NCI-H1417 (cell line): Measurements from ENCODE around the gene FAM50B.

Experiments
- DNase-seq, 3 experiments: peaks; one replicate each; lab custom pipeline; 2025; lab: John Stamatoyannopoulos, UW

FAM50B gene, protein sequence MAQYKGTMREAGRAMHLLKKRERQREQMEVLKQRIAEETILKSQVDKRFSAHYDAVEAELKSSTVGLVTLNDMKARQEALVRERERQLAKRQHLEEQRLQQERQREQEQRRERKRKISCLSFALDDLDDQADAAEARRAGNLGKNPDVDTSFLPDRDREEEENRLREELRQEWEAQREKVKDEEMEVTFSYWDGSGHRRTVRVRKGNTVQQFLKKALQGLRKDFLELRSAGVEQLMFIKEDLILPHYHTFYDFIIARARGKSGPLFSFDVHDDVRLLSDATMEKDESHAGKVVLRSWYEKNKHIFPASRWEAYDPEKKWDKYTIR

DNA sequence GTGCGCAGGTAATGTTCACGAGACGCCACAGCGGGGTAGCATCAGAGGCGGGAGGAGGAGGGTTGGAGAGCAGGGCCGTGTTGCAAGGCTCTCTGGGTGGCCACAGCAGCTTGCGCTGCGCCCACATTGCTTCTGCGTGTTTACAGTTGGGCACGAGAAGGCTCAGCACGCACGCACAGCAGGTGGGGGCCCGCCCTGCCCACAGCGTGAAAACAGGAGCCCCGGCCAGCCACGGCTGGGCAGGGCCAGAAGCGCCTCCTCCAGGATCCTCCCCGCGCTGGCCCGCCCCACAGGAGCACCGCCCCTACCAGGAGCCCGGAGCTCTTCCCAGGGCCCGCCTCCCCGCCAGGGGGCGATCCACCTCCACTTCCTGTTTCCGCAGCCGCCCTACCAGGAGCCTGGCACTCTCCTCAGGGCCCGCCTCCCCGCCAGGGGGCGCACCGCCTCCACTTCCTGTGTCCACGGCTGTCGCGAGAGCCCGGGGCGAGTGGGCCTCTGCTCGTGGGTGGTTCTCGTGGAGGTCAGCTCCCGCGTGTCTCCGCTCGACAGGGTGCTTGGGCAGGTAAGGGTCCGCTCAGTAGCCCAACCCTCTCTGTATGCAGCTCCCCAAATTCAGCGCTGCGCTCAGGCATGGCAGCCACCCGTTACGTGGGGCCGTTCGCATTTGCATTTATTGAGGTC, at the start of gene FAM50B:
Gene FAM50B, plus strand, starts transcription at position 449 of the 681 bp plus-strand sequence. CDS start 439 bp downstream, outside the sequence.
- peak; percentile 76 to 93 (median 83) for DNase-seq

DNA sequence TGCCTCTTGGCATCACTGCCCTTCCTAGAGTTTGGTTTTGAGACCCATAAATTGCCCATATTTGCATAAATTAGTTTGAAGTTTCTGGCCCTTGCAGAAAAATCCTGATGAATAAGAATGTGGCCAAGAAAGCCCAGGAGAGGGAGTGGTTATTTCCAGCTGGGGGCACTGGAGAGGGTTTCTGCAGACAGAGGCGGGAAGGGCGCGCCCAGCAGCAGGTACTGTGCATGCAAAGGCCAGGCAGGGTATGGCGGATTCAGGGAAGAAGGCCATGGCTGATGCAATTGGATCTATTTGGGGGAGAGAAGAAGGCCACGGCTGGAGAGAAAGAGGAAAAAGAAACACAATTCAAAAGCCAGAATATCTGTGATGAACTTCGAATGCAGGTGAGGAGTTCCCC, 49.5 kb upstream of the FAM50B start:
- no peak for DNase-seq

DNA sequence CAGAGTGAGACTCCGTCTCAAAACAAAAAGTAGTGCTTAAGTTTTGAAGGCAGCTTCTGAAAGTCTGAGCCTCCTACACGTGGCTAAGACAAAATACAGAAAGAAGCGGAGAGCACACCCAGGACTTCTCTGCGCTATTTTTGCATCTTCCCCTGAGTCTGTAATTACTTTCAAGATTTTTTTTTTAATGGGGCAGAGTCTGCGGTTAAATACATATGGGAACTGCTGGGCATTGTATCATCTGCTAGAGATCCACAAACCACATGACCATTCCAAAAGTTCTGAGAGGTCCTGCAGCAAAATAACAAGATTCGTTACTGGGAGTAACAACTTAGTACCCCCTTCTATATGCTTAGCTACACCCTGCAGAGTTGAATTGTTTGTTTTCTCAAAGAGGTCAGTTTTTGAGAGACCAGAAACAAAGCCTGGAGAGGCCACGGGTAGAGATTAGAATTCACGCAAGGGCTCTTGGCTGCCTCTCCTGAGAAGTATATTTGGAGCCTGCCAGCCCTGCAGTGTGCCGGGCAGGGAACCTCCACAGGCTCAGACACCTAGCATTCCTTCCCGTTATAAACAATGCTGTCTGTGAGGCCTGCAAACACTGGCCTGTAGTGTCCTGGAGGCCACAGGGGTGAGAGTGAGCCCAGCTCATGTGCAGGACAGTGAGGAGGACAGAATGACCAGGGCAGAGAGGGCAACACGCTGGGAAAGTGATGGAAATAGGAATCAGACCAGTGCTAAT, 48.2 kb upstream of the FAM50B start:
- DNase-seq, result peak in 2 of 3 experiments; percentile 4 to 52

DNA sequence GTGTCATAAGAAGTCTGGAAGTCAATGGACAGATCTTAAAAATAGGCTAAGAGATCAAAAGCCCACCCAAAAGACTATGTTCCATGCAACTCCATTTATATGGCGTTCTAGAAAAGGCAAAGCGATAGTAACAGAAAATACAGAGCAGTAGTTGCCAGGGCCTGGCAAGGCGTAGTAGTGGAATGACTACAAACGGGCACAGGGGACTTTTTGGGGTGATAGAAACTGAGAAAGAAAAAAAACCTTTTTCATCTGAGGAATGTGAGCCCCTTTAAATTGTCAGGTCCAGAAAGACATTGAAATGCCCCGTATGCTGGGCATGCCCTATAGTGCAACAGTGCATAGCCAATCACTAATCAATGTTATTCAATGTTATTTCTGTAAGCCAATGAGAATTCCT, 47.2 kb upstream of the FAM50B start:
- no peak for DNase-seq

DNA sequence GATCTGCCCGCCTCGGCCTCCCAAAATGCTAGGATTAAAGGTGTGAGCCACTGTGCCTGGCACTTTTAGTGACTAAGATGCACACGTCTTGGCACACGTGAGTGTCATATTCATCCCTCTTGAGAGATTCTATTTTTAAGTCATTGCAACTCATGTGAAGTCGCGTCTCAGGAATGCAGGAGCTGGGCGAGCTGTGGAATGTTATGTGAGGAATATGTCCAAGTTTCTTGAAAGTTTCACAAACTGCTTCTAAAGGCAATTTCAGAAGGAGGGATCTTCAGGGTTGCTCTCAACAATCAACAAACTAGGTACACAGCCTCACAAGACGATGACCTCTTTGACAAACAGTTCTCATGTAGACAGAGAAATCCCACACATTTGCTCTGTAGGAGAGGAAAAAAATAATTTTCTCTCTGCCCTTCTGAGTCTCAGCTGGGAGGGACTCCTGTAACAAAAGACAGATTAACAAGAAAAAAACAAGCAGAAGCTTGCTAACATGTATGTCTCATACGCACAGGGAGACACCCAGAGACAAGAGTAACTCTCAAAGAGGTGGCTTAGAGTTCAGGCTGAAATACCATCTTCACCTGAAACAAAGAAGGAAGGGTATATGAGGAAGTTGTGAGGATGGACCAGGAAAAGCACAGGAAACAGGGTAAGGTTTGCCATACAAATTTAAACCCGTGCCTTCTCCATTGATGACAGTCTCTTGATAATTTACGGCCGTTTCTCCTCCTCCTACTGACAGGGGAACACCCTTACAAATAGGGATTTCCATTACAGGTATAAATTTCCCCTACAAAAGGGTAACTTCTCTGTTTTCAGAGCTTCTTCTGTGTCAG, 45.3 kb upstream of the FAM50B start:
- DNase-seq, result no peak

DNA sequence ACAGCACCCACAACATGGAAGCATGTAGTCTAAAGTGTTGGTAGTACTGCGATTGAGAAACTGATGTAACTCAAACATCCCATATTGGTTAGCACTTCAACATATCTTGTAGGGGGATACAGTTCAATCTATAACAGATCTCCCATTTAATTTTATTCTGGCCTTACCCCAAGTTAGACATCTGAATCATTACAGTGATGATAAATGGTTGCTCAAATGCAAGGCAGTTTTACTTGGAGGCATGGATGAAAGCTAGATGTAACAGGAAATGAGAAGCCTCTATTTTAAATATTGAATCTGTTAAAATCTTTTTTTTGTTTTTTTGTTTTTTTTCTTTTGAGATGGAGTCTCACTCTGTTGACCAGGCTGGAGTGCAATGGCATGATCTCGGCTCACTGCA, 44.2 kb upstream of the FAM50B start:
- DNase-seq, result no peak

DNA sequence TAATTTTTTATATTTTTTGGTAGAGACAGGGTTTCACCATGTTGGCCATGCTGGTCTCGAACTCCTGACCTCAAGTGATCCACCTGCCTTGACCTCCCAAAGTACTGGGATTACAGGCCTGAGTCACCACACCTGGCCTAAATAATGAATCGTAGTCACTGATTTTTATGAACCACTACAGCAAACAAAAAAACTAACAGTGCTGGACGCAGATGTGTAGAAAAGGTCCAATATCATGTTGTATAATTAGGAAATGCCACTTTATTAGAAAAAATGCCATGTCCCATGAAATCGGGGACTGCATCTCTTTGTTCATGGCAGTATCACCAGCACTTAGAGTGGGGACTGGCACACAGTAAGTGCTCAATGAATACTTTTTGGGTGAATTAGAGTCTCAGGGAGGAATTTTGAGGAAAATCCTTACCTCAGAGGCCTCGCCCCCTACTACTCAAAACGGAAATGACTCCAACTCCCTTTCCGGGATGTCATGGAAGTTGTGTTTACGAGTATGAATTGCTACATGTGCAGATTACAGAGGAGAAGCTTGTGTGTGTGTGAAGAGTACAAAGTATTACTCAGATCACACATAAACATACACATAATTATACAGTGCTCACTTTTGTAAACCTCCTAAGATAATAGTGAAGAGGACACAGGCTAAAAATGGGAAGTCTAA, 43.6 kb upstream of the FAM50B start:
- DNase-seq, result no peak

DNA sequence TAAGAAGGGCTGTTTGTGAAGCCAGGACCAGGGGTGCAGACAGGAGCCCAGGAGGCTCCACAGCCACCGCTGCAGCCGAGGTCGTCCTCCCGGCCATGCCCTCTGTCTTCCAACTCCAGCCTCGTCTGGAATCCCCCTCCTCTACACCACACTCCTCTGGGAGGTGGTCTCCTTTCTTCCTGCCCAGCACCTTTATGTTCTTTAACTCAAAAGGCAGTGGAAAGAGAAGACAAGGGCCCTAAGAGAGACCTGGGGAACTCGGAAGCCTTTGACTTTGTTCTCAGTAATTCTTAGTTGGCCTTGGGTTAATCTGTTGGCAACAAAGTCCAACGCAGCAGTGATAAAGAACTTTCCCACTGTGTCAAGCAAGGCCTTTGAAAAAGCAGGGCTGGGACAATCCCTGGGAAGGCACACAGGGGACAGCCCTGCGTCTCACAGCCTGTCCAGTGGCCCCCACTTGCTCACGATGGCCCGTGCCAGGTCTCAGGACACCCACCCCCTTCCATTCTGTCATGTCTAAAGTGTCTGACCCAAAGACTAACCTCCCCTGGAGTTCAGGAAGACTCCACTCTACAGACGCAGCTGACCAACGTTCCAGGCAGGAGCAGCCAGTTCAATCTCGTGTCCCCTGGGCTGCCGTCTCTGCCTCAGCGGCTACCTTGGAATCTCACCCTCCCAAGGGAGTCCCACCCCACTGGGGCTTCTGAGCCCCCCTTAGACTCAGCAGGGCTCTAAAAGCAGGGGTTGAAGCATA, 42.8 kb upstream of the FAM50B start:
- DNase-seq, result no peak

DNA sequence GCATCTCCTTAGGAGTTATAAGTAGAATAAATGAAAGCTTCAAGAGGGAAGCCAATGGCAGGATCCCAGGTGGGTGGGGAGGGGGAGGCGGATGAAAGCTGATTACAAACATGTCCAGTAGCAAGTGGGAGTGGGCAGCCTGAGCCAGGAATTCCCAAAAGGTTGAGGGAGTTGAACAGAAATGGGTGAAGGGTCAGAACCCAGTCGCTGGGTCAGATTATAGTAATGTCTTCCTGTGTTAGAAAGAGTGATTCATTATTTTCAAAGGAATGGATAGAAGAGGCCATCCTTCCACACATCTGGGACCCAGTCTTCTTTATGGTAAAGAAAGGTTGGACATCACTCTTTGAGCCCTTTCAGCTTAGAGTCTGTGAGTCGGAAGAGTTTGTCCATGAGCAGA, 41.0 kb upstream of the FAM50B start:
- no peak for DNase-seq

DNA sequence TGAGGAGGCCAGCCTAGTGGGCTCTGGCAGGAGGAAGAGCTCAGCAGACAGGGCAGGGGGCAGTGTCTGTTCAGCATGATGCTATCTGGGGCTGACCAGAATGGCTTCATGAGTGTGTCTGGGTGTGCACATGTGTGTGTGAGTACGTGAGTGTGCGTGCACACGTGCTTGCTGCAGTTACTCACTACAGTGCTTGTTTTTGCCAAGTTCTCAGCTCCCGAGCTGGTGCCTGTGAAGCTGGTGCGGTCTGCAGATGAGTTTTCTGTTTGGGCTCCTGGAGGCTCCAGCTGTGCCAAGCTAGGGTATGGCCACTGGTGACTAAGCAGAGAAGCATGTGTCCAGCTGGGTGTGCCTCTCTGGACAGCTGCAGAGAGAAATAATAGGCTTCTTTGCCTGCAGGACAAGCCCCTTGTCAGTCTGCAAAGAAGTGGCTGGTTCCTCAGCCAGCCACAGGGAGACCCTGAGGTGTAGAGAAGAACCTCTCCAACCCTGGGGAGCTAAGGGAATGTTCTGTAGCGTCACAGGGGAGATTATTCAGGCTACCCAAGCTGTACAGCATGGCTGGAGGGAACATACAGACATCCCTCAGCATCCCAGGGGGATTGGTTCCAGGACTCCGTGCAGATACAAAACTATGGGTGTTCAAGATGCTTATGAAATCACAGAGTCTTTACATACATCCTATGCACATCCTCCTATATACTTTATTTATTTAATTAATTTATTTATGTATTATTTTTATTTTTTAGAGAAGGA, 40.2 kb upstream of the FAM50B start:
- no peak for DNase-seq

DNA sequence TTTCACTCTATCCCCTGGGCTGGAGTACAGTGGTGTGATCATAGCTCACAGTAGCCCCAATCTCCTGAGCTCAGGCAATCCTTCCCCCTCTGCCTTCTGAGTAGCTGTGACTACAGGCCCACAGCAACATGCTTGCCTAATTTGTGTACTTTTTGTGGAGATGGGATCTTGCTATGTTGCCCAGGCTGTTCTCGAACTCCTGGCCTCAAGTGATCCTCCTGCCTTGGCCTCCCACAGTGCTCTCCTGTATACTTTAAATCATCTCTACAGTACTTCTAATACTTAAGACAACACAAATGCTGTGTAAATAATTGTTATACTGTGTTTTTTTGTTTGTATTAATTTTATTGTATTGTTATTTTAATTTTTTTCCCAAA, 39.7 kb upstream of the FAM50B start:
- no peak for DNase-seq

DNA sequence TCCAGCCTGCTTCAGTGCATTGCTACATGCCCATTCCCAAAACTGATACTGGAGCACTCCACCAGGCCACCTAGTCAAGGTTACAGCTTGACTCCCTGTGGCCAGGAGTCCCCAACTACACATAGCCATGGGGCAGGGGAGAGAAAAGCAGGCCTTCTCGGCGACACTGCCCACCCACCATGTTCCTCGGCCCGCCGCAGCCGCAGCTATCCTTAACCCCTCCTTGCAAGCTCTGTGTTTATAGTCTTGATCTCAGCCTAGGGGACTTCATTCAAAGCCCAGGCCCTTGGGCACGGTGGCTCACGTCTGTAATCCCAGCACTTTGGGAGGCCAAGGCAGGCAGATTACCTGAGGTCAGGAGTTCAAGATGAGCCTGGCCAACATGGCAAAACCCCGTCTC, 39.2 kb upstream of the FAM50B start:
- DNase-seq, result no peak

DNA sequence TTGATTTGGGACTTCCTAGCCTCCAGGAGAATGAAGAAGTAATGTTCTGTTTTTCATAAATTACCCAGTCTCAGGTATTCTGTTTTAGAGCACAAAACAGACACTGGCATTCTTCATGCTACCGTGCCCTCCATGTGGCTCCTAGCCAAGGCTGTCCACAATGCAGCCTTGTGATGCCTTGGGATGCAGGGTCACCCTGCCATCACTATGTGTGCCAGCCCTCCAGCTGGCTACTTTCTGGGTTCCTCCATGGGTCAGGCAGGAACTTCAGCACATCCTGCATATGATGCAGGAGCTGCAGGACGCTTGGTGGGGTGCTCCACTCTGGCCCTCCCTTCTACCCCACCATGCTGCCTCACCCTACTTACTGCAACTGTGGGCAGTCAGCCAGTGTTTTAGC, 38.0 kb upstream of the FAM50B start:
- DNase-seq, result no peak

DNA sequence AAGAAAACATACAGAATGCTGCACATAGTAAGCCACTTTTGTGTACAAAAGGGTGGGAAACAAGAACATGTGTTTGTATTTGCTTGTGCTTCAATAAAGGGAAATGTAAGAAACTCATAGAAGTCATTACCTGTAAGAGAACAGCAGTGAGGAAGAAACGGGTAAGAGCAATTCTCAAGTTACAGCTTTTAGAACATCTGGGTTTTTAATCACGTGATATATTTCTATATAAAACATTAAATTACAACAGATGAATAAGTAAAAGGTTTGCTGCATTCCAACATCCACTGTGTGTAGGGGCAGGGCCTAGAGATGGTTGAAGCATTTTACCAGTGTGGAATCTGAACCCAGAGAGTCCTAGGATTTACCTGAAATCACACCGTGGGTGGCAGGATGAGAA, 36.6 kb upstream of the FAM50B start:
- no peak for DNase-seq

DNA sequence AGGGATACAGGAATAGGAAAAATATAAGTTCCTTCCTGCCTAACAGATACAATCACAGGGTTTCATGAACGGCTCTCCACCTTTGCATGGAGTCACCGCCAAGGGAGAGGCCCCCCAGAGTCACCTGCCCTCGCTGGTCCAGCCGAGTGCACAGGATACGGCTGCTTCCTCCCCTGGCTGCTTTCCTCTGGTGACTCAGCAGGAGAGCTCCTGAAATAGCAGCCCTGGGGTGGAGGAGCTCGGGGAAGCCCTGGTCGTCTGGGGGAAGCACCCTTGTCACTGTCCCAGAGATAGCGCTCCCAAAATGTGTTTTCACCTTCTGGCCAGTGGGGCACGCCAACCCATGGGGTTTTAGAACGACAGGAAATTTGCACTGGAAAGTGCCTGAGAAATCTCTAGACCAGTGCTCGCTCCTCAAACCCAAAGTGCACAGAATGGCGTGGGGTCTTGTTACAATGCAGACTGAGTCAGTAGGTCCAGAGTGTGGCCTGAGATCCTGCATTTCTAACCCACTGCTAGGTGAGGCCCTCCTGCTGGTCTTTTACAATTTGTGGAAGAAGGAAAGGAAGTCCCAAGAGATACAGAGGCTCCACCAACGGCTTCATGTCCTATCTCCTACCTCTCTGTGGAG, 35.9 kb upstream of the FAM50B start:
- DNase-seq, result peak in 1 of 3 experiments; percentile 2

DNA sequence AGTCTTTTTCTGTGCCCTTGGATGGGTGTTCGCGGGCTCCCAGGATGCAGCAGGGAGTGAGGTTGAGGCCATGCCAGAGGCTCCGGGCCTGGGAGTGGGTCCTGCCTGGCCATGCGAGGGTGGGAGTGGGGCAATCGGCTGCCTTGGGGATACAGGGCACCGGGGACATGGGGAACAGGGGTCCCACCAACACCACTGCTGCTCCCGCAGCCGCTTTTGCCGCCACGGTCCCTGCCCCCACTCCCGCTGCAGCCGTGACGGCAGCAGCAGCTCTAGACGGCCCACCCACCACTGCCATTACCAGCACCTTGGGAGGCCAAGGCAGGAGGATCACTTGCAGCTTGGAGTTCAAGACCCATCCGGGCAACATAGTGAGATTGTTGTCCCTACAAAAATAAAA, 35.3 kb upstream of the FAM50B start:
- no peak for DNase-seq

DNA sequence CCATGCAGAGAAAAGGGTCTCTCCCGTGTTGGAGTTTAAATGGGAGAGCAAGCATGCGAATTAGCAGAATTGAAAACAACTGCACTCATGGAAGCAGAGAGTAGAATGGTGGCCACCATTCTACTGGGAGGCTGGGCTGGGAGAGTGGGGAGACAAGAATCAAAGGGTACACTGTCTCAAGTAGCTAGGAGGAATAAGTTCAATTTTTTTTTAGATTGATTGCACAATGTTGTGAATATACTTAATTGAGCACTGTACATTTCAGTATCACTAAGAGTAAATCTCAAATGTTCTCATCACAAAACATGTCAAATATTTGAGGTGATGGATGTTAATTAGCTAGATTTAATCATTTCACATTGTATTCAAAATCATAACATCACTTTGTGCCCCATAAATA, 34.6 kb upstream of the FAM50B start:
- no peak for DNase-seq

DNA sequence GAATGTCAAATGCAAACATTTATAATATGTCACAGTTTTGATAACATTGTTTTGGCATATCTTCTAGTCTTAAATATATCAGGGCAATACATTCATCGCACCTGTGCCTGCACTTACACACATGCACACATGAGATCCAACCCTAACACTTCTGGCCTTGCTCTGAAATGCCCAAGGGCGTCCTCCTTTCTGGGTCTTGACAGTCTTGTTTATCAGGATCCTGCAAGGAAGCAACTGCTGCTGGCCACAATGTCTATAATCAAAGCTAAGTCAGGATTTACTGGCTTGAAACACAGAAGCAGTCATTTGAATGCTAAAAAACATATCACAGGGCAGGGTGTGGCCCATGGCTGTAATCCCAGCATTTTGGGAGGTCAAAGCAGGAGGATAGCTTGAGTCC, 32.9 kb upstream of the FAM50B start:
- DNase-seq, result no peak
